Measurements from ENCODE around the gene ROBO1.

The ROBO1 gene

GRCh38 chr3:78717041-78717440 lies 1050.8 kb downstream of the ROBO1 start:
- DNase-seq (ENCODE audit: low read depth) = no peak
- TF ChIP-seq, protein P1, sequence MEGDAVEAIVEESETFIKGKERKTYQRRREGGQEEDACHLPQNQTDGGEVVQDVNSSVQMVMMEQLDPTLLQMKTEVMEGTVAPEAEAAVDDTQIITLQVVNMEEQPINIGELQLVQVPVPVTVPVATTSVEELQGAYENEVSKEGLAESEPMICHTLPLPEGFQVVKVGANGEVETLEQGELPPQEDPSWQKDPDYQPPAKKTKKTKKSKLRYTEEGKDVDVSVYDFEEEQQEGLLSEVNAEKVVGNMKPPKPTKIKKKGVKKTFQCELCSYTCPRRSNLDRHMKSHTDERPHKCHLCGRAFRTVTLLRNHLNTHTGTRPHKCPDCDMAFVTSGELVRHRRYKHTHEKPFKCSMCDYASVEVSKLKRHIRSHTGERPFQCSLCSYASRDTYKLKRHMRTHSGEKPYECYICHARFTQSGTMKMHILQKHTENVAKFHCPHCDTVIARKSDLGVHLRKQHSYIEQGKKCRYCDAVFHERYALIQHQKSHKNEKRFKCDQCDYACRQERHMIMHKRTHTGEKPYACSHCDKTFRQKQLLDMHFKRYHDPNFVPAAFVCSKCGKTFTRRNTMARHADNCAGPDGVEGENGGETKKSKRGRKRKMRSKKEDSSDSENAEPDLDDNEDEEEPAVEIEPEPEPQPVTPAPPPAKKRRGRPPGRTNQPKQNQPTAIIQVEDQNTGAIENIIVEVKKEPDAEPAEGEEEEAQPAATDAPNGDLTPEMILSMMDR (IDR thresholded peaks at IDR 0.05; ENCODE audit: low read depth, low read length, missing control alignments) = no peak
- no peak overlapping the region for H3K4me3 ChIP-seq (ENCODE audit: low read depth, low read length)

- TF ChIP-seq, protein P1 (IDR thresholded peaks at IDR 0.05; ENCODE audit: low read depth, low read length, missing control alignments) = no peak
- DNase-seq (ENCODE audit: low read depth) = no peak
- no peak overlapping the region for H3K4me3 ChIP-seq (ENCODE audit: low read depth, low read length)
Observed at GRCh38 chr3:78712941-78713340, 1054.9 kb downstream of the ROBO1 start.

GRCh38 chr3:78712270-78712669 lies 1055.5 kb downstream of the ROBO1 start:
- no peak for DNase-seq (ENCODE audit: low read depth)
- no peak overlapping the region for H3K4me3 ChIP-seq (ENCODE audit: low read depth, low read length)
- TF ChIP-seq, protein P1 (IDR thresholded peaks at IDR 0.05; ENCODE audit: low read depth, low read length, missing control alignments) = no peak

- DNase-seq (ENCODE audit: low read depth) = no peak
- no peak overlapping the region for H3K4me3 ChIP-seq (ENCODE audit: low read depth, low read length)
- TF ChIP-seq, protein P1 (IDR thresholded peaks at IDR 0.05; ENCODE audit: low read depth, low read length, missing control alignments) = no peak
Observed at GRCh38 chr3:78708565-78709073, 1059.2 kb downstream of the ROBO1 start.

GRCh38 chr3:78707609-78708008 lies 1060.2 kb downstream of the ROBO1 start:
- no peak for DNase-seq (ENCODE audit: low read depth)
- TF ChIP-seq, protein P1 (IDR thresholded peaks at IDR 0.05; ENCODE audit: low read depth, low read length, missing control alignments) = no peak
- no peak overlapping the region for H3K4me3 ChIP-seq (ENCODE audit: low read depth, low read length)

DNA sequence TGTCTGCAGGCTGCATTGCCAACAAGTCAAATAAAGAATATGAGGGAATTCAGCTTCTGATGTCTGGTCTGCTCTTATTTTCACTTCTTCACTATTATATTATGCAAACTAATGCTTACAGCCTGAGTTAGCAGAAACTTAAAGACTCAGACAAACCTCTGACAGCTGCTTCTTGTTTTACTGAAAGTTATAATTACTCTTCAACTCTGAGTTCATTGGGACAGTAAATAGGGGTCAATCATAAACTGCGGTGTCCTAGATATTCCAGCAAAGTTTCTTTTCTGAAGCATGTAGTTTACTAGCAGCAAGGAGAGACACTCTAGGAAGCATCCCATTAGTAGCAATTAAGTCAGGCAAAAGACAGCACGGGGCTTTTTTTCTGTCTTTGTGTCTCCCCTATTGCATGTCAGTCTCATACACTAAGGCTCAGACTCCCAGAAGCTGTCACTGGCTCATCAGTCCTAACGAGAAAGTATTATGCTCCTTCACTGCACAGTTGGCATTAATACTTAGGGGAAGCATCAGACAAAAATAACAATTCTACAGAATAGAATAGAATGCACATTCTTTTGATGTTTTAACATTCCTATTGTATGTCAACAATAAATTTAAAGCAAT lies 1060.8 kb downstream of the ROBO1 start:
- H3K4me3 ChIP-seq (ENCODE audit: low read depth, low read length) = no peak overlapping the region
- DNase-seq (ENCODE audit: low read depth) = no peak
- TF ChIP-seq, protein P1 (IDR thresholded peaks at IDR 0.05; ENCODE audit: low read depth, low read length, missing control alignments) = no peak

- no peak for DNase-seq (ENCODE audit: low read depth)
- TF ChIP-seq, protein P1 (IDR thresholded peaks at IDR 0.05; ENCODE audit: low read depth, low read length, missing control alignments) = no peak
- H3K4me3 ChIP-seq (ENCODE audit: low read depth, low read length) = no peak overlapping the region
Observed at GRCh38 chr3:78703944-78704343, 1063.9 kb downstream of the ROBO1 start.
